ENCODE measurements around the gene MAP2K5. TPM values are rescaled to one million over a fixed set of nuclear protein-coding genes. Genes with fewer than 3 reads are reported as not detected.

MAP2K5 gene
- total RNA-seq, 6 experiments from 2014 or later: 5.0 to 11.6 (median 8.8) TPM

GRCh38 chr15:67808821-67809220, 266.3 kb downstream of the MAP2K5 start:
- intact Hi-C loops (cut with DNase I): no loop called here
- Histone ChIP-seq H3K9me3 (no peaks in the 10 kb centered on the region), H3K27me3 (no peaks in the 10 kb centered on the region), H3K36me3 (no peaks in the 10 kb centered on the region), H3K4me3 (no peak overlapping the region), H3K27ac (no peak overlapping the region), H3K4me1 (no peaks in the 10 kb centered on the region)
- WGBS (ENCODE audit: insufficient coverage, low coverage, low lambda C conversion rate, missing lambda C conversion rate): 88% methylated on average over 3 of the region's 7 CpGs
- TF ChIP-seq CTCF (IDR thresholded peaks at IDR 0.05) (no peak), POLR2A (IDR thresholded peaks at IDR 0.05) (no peak)
- no peak for ATAC-seq
- DNase-seq: peak in 1 of 3 donors; percentile 23

GRCh38 chr15:67809441-67809840, 266.9 kb downstream of the MAP2K5 start:
- ATAC-seq (no peak), DNase-seq (peak in 1 of 3 donors; percentile 16)
- no CpG with 5 or more reads among the region's 5 CpGs for WGBS (ENCODE audit: insufficient coverage, low coverage, low lambda C conversion rate, missing lambda C conversion rate)

GRCh38 chr15:67809866-67810265, 267.4 kb downstream of the MAP2K5 start:
- H3K4me3 ChIP-seq: no peak overlapping the region
- DNase-seq: peak in 1 of 3 donors; percentile 29
- no peaks in the 10 kb centered on the region for H3K36me3 ChIP-seq
- ATAC-seq: no peak
- TF ChIP-seq POLR2A (IDR thresholded peaks at IDR 0.05): no peak
- no peak for TF ChIP-seq CTCF (IDR thresholded peaks at IDR 0.05)
- no peaks in the 10 kb centered on the region for H3K27me3 ChIP-seq
- H3K9me3 ChIP-seq: no peaks in the 10 kb centered on the region
- H3K4me1 ChIP-seq: no peaks in the 10 kb centered on the region
- WGBS (ENCODE audit: insufficient coverage, low coverage, low lambda C conversion rate, missing lambda C conversion rate): no CpG with 5 or more reads among the region's 6 CpGs
- H3K27ac ChIP-seq: no peak overlapping the region
- intact Hi-C loops (cut with DNase I): no loop called here

More at GRCh38 chr15:67809441-67809840, 266.9 kb downstream of the MAP2K5 start:
- Histone ChIP-seq H3K9me3 (no peaks in the 10 kb centered on the region), H3K4me1 (no peaks in the 10 kb centered on the region), H3K36me3 (no peaks in the 10 kb centered on the region), H3K27ac (no peak overlapping the region), H3K4me3 (no peak overlapping the region), H3K27me3 (no peaks in the 10 kb centered on the region)
- intact Hi-C loops (cut with DNase I): no loop called here
- no peak for TF ChIP-seq POLR2A (IDR thresholded peaks at IDR 0.05)
- no peak for TF ChIP-seq CTCF (IDR thresholded peaks at IDR 0.05)

- ATAC-seq: no peak
- peak in 1 of 3 donors; percentile 32 for DNase-seq
- no peak for TF ChIP-seq POLR2A (IDR thresholded peaks at IDR 0.05)
- Histone ChIP-seq H3K27me3 (no peaks in the 10 kb centered on the region), H3K36me3 (no peaks in the 10 kb centered on the region), H3K4me3 (no peak overlapping the region), H3K9me3 (no peaks in the 10 kb centered on the region), H3K4me1 (no peaks in the 10 kb centered on the region), H3K27ac (no peak overlapping the region)
- intact Hi-C loops (cut with DNase I): no loop called here
- WGBS (ENCODE audit: insufficient coverage, low coverage, low lambda C conversion rate, missing lambda C conversion rate): 89% methylated on average over 4 of the region's 11 CpGs
These were observed 269.7 kb downstream of the MAP2K5 start for GRCh38 chr15:67812241-67812644.

- 77% methylated on average over 3 of the region's 3 CpGs for WGBS (ENCODE audit: insufficient coverage, low coverage, low lambda C conversion rate, missing lambda C conversion rate)
- H3K27me3 ChIP-seq: no peaks in the 10 kb centered on the region
- no peaks in the 10 kb centered on the region for H3K9me3 ChIP-seq
- peak in 1 of 3 donors; percentile 27 for DNase-seq
- H3K4me3 ChIP-seq: no peak overlapping the region
- intact Hi-C loops (cut with DNase I): no loop called here
- H3K27ac ChIP-seq: no peak overlapping the region
- peak in 1 of 4 donors; percentile 10 for ATAC-seq
- no peaks in the 10 kb centered on the region for H3K4me1 ChIP-seq
- H3K36me3 ChIP-seq: no peaks in the 10 kb centered on the region
- TF ChIP-seq CTCF (IDR thresholded peaks at IDR 0.05) (no peak), POLR2A (IDR thresholded peaks at IDR 0.05) (no peak)
These were observed 270.7 kb downstream of the MAP2K5 start for GRCh38 chr15:67813104-67813634.

Measured in right lobe of liver (tissue), 6 donors.